Loucy (cell line): Measurements from ENCODE around the gene AKT1.

Experiments used
- EZH2phosphoT487 ChIP-seq: fragments of 200-600 bp; IDR thresholded peaks from 2 replicates; pipeline ENCODE4 v1.6.1; 2018; ENCODE audit warnings: antibody characterized with exemption, mild to moderate bottlenecking, moderate library complexity, borderline replicate concordance
- TF ChIP-seq, protein P1 (sequence below): fragments of 200-600 bp; sonication (generic); conservative IDR thresholded peaks from 2 replicates; pipeline ENCODE4 v1.5.1; 2014; ENCODE audit warnings: mild to moderate bottlenecking, antibody characterized with exemption, low read length

DNA sequence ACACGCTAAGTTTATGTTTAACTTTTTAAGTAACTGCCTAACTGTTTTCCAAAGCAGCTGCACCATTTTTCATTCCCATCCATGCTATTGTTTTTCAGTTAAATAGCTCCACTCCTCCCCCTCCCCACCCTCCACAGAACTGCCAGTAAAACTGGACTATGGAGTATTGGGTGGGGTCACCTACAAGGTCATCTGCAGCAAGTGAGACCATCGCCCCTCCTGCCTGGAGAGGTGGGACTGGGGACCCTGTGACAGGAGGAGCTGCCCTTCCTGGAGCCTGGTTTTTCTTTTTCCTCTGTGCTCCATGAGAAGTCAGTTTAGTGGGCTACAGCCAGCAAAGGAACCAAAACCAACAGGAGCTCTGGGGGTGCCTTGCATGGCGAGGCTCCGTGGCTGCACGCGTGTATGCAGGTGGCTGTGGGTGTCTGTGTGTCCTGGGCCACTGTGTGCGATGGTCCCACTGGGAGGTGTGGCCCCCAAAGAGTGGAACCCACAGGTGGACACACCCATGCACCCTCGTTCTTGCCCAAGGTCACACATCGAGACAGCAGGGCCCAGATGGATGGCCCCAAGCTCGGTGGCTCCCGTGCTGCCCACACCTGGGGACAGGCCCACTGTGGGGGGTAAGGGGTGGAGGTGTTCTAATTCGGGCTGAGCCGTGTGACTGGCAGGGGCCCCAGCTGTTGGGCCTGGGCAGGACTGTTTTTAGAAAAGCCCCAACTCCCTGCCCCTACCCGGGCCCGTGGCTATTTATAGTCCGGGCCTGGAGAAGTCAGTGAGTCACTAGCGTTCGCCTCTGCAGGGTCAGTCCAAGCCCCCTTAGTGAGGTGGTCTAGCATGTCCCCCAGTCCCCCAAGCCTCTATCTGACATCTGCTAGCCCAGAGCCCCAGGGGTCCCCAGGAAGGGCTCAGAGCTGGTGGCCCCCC, 73.8 kb downstream of the AKT1 start:
- TF ChIP-seq, protein P1, sequence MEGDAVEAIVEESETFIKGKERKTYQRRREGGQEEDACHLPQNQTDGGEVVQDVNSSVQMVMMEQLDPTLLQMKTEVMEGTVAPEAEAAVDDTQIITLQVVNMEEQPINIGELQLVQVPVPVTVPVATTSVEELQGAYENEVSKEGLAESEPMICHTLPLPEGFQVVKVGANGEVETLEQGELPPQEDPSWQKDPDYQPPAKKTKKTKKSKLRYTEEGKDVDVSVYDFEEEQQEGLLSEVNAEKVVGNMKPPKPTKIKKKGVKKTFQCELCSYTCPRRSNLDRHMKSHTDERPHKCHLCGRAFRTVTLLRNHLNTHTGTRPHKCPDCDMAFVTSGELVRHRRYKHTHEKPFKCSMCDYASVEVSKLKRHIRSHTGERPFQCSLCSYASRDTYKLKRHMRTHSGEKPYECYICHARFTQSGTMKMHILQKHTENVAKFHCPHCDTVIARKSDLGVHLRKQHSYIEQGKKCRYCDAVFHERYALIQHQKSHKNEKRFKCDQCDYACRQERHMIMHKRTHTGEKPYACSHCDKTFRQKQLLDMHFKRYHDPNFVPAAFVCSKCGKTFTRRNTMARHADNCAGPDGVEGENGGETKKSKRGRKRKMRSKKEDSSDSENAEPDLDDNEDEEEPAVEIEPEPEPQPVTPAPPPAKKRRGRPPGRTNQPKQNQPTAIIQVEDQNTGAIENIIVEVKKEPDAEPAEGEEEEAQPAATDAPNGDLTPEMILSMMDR = no peak
- no peak for TF ChIP-seq EZH2phosphoT487
